HG03108 (cell line): Measurements from ENCODE around the gene TACSTD2.
"Not testable (repeated sequence)": the region's sequence is repeated elsewhere in the genome, so short reads cannot be mapped to it uniquely, and the experiment has no call there.

Experiments
- ATAC-seq: cut with Tn5 transposase; IDR thresholded peaks from one replicate; pipeline ENCODE4 v1.9.1; 2021; ENCODE audit warnings: moderate library complexity; ENCODE audit not compliant: unreplicated experiment

TACSTD2 gene

DNA sequence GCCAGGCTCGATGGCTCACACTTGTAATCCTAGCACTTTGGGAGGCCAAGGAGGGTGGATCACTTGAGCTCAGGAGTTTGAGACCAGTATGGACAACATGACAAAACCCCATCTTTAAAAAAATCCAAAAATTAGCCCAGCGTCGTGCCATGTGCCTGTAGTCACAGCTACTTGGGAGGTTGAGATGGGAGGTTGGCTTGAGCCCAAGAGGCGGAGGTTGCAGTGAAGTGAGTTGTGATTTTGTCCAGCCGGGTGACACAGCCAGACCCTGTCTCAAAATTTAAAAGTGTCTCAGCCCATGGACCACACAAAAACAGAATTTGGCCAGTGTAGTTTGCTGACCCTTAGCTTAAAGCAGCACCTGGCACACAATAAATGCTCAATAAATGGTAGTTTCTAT lies 11.3 kb upstream of the TACSTD2 start:
- no peak for ATAC-seq

DNA sequence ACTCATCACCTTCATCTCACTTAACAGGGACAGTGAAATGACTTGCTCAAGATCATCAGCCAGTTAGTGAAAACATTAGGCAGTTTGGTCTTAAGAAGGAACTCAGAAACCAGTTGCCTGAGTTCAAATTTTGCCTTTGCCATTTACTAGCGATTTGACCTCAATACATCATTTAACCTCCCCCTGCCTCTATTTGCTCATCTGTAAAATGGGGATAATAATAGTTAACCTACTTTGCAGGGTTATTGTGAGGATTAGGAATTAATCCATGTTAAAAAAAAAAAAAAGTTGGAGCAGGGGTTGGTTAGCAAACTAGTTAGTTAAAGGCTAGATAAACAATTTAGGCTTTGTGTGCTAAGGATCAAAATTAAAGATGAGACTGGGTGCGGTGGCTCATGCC lies 10.6 kb upstream of the TACSTD2 start:
- ATAC-seq, result no peak

DNA sequence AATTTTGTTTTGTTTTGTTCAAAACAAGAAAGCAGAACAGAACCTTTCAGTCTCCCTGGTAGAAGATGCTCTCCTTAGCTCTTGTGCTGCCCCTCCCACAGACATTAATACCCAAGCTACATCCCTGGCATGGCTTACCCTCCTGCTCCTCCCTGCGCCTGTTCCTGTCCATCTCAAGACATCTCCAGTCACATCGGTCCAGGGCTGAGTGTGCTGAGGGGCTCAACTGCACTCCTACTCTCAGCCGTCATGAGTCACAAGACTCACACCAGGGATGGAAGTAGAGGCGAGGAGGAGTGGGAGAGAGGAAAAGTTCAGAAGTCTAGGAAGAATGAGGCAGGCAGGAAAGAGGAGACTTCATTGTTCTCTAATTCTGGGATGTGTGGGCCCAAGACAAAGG lies 9.2 kb upstream of the TACSTD2 start:
- no peak for ATAC-seq

DNA sequence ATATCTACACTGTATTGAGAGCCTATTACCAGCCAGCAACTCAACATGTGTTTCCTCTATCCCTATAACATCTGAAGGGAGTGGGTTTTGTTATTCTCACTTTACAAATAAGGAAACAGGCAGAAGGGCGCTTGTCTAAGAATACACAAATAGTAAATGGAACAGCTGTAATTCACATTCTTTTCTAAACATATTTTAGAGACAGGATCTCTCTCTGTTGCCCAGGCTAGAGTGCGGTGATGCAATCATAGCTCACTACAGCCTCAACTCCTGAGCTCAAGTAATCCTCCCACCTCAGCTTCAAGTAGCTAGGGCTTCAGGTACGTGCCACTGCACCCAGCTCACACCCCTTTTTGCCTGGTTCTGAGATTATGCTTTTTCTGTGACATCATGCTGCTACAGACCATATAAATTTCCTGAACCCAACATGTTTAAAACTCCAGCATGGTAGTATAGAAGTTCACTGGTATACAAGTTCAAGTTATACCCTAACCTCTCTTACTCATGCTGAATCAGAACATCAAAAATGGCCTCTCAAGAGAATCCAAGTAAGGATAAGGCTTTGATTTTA lies 8.6 kb upstream of the TACSTD2 start:
- ATAC-seq, result no peak

DNA sequence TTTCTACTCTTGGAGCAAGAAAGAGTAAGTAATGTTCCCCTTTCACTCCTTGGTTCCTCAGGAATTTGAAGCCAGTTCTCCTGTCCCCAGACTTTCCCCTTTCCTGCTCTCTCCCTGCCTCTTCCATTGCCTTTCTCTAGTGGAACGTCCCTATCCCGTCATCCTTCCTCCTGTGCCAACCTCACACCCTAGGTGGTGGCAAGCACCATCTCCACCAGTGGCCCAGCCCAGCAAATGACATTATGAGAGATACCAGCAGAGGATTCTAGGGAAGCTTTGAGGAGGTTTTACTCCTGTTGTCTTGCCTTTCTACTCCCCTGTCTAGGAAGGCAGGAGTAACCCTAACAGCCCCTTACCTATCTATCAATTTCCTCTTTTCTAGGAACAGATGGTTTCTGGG lies 8.1 kb upstream of the TACSTD2 start:
- ATAC-seq, result no peak

DNA sequence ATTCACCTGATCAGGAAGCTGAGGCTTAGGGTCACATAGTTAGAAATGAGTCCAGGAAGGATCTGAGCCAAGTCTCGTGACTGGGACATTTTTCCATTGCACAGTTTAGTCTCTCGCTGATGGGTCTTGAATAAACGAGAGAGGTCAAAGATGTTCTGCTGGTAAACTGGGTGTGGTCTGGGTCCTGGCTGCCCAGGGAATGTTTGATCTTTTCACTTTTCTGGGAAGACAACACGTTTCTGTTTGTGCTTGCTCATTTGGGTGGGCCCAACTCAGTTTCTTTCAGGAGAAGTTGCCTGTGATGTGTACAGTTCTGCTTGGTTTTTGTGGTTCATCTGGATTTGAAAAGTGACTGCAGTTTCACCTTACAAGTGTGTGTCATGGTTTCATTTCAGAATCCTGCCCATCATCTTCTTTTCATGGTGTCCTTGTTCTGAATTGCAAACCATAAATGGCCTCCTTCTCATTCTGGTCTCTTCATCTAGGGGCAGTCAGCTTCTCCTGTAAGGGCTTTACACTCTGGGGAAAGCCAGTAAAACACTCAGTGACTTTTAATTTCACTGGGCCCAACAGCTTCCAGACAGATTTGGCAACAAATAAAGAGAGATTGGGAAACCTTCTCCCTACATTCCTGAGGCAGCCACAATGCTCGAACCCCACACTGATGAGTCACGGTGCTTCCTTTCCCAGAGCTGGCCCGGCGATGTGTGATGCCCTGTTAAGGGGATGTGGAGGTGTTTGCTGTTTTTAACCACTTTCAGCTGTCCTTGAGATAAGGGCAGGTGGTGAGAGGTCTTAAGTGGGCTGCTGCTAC lies 7.2 kb upstream of the TACSTD2 start:
- no peak for ATAC-seq

DNA sequence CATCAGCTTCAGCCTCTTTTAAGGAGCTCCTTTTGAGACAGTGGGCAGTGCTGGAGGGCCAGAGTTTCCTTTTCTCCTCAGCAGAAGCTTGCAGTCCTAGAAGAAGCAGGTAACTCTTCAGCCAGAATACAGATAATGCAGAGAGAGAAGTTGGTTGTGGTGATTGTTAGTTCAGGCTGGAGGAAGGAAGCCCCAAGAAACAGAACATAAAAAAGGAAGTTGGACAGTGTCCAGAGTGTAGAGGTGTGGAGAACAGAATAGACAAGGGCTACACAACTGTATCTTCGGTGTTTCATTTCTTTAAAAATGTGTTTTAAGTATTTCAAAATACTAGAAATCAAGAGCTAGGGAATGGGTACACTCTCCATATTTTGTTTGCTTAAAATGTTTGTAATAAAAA lies 6.4 kb upstream of the TACSTD2 start:
- ATAC-seq, result no peak

DNA sequence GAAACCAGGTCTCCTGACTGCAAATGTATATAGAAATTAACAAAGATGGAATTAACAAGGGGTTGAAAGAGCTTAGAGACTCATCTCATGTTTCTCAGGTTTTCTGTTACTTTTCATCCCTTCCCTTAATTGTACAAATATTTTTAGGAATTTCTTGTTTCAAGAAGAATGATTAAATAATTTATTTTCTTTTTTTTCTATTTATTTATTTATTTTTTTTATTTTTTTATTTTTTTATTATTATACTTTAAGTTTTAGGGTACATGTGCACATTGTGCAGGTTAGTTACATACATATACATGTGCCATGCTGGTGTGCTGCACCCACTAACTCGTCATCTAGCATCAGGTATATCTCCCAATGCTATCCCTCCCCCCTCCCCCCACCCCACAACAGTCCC lies 5.1 kb upstream of the TACSTD2 start:
- ATAC-seq, result not testable (repeated sequence)

DNA sequence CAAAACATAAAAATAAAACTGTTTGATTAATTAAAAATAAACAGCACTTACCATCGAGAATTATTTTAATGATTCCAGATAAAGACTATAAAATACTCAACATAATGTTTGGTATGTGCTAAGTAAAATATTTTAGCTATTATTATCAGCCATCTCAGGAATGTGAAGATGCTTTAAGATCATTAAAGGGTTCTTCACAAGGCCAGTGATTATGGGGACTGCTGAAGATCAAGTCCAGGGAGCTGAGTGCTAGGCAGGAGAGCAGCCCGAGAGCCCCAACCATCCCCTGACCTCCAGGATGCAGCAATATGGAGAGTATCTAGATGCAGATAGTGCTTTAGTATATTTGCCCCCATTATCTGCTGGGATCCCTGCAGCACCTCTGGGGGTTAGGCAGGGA lies 4.6 kb upstream of the TACSTD2 start:
- no peak for ATAC-seq

DNA sequence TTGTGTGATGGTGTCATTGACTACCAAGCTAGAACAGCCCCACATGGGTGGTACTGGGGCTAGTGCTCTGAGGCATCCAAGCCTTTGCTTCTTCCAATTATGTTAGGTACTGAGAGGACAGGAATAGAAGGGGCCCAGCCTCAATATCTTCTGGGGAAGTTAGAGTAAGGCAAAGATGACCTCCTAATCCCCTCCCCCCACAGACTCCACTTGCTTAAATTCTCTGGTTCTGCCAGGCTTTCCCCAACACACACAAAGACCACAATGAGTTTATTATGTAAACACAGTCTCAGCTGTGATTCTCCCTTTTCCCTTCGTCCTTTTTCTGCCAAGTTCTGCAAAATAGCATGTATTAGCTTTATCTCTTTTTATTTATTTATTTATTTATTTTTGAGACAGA lies 3.1 kb upstream of the TACSTD2 start:
- ATAC-seq, result no peak

DNA sequence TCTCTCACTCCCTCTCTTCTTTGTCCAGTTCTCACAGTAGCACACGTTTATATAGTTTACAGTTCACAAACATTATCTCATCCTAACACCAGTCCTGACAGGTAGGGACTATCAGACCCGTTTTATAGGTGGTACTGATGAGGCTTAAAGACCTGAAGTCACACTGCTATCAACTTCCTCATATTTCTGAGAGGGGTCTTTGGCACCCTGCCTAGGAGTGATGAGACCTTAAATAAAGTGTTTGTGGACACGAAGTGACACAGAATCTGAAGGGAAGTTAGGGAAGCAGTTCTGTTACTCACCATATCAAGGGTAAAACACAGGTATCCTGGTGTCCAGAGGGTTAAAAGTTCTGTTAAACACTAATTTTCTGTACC lies 590 bp upstream of the TACSTD2 start:
- ATAC-seq, result no peak

DNA sequence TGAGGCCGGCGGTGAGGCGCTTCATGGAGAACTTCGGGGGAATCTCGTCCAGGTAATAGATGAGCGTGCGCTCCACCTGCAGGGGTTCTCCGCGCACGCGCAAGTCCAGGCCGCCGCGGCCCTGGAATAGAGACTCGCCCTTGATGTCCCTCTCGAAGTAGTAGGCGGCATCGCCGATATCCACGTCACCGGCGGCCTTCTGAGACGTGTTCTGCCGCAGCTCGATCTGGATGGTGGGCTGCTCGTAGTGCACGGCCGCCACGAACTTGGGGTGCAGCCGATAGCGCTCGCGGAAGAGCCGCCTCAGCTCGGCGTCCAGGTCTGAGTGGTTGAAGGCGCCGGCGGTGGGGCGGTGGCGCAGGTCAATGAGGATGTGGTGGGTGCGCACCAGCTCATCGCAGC lies 726 bp downstream of the TACSTD2 start:
- no peak for ATAC-seq

DNA sequence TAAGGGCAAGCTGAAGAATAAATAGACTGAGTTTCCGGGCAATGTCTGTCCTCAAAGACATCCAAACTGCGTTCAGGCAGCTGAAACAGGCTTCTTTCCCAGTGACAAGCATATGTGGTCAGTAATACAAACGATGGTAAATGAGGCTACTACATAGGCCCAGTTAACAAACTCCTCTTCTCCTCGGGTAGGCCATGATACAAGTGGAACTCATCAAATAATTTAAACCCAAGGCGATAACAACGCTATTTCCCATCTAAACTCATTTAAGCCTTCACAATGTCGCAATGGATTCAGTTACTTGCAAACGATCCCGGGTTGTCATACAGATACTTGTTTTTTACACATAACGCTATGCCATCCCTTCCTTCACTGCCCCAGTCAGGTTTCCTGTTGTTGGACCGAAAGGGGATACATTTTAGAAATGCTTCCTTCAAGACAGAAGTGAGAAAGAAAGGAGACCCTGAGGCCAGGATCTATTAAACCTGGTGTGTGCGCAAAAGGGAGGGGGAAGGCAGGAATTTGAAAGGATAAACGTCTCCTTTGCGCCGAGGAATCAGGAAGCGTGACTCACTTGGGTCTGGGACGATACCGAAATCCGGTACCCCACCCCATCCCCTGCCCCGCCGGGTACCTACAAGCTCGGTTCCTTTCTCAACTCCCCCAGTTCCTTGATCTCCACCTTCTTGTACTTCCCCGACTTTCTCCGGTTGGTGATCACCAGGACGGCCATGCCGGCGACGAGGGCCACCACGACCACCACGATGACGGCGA lies 1.3 kb downstream of the TACSTD2 start:
- no peak for ATAC-seq

DNA sequence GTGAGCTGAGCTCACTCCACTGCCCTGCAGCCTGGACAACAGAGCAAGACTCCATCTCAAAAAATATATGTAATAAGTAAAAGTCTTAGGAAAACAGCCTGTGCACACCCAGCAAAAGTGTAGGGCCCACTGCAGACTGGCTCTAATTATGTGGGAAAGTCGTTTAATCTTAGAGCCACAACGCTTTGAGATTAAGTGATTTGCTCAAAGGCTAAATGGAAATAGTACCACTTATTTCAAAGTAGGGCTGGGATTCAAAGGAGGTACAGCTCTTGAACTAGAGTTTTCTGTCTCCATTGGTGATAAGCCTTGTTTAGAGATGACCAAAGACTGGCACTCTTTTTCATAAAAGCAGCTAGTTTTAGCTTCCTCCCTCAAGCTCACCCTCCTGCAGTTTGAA lies 2.2 kb downstream of the TACSTD2 start:
- ATAC-seq, result no peak

DNA sequence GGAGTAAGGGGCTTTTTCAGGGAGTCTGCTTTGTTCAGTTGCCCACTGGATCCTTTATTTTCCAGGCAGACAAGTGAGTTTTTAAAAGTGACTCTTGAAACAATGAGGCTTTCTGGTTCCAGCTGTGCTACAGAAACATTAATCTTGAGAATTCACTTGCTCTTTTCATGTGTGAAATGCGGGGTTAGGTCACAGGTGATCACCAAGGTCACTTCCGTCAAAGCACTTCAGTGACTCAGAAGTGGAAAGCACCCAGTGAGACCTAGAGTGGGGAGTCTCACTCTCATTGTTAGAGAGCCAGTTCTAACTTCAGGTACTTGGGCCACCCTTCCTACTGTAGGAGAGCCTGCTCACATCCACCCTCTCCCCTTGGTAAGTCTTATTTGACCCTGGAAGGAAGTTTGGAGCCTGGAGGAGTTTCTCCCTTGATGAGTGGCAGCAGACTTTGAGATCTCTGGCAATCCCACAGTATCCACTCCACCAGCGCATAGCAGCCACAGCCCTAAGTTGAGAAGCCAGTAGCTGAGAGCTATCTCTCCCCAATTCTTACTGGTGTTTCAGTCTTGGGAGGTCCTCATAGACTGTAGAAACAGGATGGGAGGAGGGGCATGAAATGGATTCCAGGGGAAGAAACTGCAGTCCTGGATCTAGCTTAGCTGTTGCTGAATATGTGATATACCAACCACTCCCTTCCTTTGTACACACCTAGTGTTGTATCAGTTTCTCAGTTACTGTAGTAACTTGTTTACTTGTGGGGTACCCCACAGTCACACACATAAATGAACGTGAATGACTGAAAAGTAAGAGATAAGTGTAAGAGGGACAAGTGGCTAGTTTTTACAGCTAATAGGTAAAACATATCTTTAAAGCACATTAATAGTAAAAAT lies 3.1 kb downstream of the TACSTD2 start:
- ATAC-seq, result peak; percentile 98

DNA sequence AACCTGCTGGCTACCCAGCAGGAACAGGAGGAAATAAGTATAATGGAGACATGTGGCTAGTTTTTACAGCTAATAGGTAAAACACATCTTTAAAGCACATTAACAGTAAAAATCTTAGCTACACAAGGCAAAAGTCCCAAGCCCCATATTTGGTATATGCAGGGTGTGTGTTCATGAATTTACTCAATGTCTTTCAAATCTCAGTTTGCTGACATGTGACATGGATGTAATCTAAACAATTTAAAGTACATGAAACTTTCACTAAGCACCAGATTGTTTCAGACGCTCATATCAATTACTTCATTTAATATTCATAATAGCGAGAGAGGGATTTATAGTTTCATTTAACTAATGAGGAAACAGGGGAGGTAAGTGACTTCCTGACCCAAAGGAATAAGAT lies 3.9 kb downstream of the TACSTD2 start:
- no peak for ATAC-seq

DNA sequence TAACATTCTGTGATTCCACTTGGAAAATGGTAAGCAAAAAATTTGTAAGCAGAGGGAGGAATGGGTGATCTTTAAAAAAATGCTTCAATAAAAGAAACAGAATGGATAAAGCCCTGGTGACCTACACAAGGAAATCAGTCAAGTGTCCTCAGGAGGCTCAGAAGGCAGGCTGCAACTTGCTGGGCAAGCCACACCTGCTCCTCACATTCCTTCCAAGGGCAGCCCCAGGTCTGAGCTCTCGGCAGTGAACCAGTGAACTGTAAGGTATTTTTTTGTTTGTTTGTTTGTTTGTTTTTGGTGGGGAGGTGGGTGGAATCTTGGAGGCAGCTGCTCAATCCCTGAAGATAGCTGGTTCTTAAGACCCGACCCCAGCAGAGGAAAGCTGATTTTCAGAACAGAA lies 4.4 kb downstream of the TACSTD2 start:
- ATAC-seq, result no peak

DNA sequence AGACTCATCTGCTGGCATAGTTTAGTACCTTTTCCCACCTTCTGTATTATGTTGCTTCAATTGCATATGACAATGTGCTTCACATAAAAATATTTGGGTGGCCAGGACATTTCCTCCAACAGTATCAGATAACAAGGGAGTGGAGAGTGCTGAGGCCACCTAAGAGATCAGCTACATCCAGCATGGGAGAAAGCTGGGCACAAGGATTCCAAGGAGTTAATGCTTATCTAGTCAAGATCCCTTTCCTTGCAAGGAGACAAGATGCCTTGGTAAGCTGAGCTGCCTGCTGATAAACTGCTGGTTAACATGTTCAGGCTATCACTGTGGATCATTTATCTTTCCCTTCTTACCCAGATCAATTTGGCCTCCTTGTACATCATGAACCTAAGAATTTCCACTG lies 5.4 kb downstream of the TACSTD2 start:
- no peak for ATAC-seq

DNA sequence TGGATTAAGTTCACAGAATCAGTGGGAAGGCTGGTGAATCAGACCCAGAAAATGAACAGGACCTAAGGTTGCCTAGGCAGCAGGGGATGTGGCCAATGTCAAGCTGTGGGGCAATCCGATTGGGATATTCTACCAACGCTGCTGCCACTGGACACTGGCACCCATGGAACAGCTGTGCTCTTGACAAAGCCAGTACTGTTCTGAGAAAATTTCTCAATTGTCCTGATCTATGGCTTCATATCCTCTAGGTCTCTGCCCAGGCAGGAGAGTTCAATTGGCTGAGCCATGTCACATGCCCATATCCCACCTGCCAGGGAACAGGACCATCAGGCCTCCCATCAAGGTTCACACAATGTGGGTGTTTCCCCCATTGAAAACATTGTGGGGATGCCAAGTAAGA lies 6.2 kb downstream of the TACSTD2 start:
- ATAC-seq, result no peak

DNA sequence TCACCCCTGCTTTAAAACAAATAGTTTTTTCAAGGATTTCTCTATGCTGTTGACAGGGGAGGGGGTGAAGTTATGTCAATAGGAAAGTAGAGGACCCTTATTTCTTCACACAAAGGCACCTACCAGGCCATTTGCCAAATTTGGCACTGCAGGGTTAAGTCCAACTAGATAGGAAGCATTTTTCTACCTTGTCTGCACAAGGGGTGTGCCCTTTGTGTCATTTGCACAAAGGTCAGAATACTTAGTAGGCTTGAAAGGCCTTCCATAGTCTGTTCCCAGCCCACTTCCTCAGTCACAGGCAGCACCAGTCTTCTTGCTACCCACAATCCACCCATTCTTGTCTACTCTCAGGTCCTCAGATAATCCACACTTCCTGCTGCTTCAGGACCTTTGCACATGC lies 7.0 kb downstream of the TACSTD2 start:
- ATAC-seq, result no peak

DNA sequence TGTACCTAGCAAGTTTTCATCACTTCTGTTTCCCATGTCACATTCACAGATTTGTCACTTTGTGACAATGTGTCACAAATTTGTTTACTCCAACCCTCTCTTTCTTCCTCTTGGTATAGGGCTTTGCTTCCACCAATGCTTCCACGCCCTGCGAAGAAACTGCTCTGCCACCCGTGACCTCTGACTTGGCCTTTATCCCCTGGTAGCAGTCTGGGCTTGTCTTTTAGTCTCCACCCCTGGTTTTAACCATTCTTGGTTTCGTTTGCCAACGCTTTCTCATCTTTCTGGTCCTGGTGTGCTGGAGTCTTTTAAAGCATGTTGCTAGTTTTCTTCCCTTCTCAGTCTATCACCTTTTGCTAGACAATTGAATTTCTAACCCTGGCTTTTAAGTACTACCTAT lies 8.1 kb downstream of the TACSTD2 start:
- no peak for ATAC-seq
